ENCODE results near the gene TMEM233.

- TF ChIP-seq CTCF (IDR thresholded peaks at IDR 0.05): peak; percentile 43 to 77 (median 66)
- TF ChIP-seq POLR2A (IDR thresholded peaks at IDR 0.05): no peak
Observed at GRCh38 chr12:119649202-119649808, 55.7 kb downstream of the TMEM233 start.

Data from adrenal gland (tissue), 5 donors.